ENCODE data around the gene OCA2.

- TF ChIP-seq POLR2AphosphoS5 (IDR thresholded peaks at IDR 0.05; ENCODE audit: insufficient read depth in 1 of 2, low read depth in 1 of 2) (no peak), CTCF (IDR thresholded peaks at IDR 0.05) (no peak), POLR2A (IDR thresholded peaks at IDR 0.05) (no peak)
Observed at GRCh38 chr15:27973886-27974285, 125.2 kb downstream of the OCA2 start.

Data from vagina (tissue), 2 donors.